Measurements from ENCODE around the gene KLHL14. TPM values are rescaled to one million over a fixed set of nuclear protein-coding genes. Genes with fewer than 3 reads are reported as not detected.

KLHL14 gene
- total and polyA plus RNA-seq, 2 donors (not counting 3 experiments of a cell fraction or from before 2014, with no cell fraction given): not detected

- Histone ChIP-seq H3K4me3 (replicated peaks in 1 of 3; ENCODE audit: insufficient read depth in 1 of 3, low read depth in 1 of 3, low read length in 3 of 3) (no peak overlapping the region), H3K9ac (replicated peaks; ENCODE audit: extremely low read depth, insufficient read depth, low read length) (no peak overlapping the region), H3K4me1 (ENCODE audit: control insufficient read depth, extremely low read depth, insufficient read depth, low read length) (no peaks in the 10 kb centered on the region), H3K9me3 (replicated peaks; ENCODE audit: control insufficient read depth, insufficient read depth, low read length) (no peaks in the 10 kb centered on the region), H2AFZ (ENCODE audit: low read depth, low read length) (no peak overlapping the region), H3K36me3 (ENCODE audit: control insufficient read depth in 2 of 2, extremely low read depth in 1 of 2, insufficient read depth in 2 of 2, low read length in 2 of 2) (no peaks in the 10 kb centered on the region), H3K27me3 (ENCODE audit: control insufficient read depth in 2 of 2, insufficient read depth in 2 of 2, low read length in 2 of 2) (peaks cover 2 to 5% of the 10 kb centered on the region in 2 experiments), H3K9me1 (replicated peaks; ENCODE audit: control insufficient read depth, extremely low read depth, insufficient read depth, low read length) (no peaks in the 10 kb centered on the region), H3K79me2 (ENCODE audit: control insufficient read depth, insufficient read depth, low read length) (no peaks in the 10 kb centered on the region), H3K27ac (ENCODE audit: insufficient read depth, low read depth, low read length) (no peak overlapping the region), H4K20me1 (replicated peaks; ENCODE audit: control insufficient read depth, extremely low read depth, insufficient read depth, low read length) (no peaks in the 10 kb centered on the region), H3K4me2 (ENCODE audit: insufficient read depth, low read length) (no peak overlapping the region)
- no peak for TF ChIP-seq EZH2 (IDR thresholded peaks at IDR 0.05; ENCODE audit: borderline replicate concordance, low read depth, low read length, severe bottlenecking)
- no peak for TF ChIP-seq POLR2AphosphoS5 (IDR thresholded peaks at IDR 0.05; ENCODE audit: insufficient read depth, low read depth, low read length)
- TF ChIP-seq FOS (IDR thresholded peaks at IDR 0.05; ENCODE audit: borderline replicate concordance, insufficient read depth, low read length): no peak
- no peak for TF ChIP-seq MYC (IDR thresholded peaks at IDR 0.05; ENCODE audit: low read depth, low read length)
- TF ChIP-seq, protein P1, sequence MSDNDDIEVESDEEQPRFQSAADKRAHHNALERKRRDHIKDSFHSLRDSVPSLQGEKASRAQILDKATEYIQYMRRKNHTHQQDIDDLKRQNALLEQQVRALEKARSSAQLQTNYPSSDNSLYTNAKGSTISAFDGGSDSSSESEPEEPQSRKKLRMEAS (IDR thresholded peaks at IDR 0.05; ENCODE audit: insufficient read depth, insufficient read length): no peak
- no peak for TF ChIP-seq GATA2 (IDR thresholded peaks at IDR 0.05; ENCODE audit: insufficient read depth, insufficient read length, low read depth, low read length)
- no peak for TF ChIP-seq JUN (IDR thresholded peaks at IDR 0.05; ENCODE audit: borderline replicate concordance, insufficient read depth, insufficient read length, low read depth)
- no peak for TF ChIP-seq CTCF (IDR thresholded peaks at IDR 0.05; ENCODE audit: extremely low read depth in 1 of 2, insufficient read depth in 1 of 2, low read depth in 1 of 2, low read length in 2 of 2)
- TF ChIP-seq POLR2A (IDR thresholded peaks at IDR 0.05; ENCODE audit: low read depth, low read length): no peak
- dilution Hi-C loops (cut with MboI; ENCODE audit: extremely low pct_ligation_motif_present, low sequenced_read_pairs): no loop called here
- intact Hi-C loops (cut with micrococcal nuclease): no loop called here
- FAIRE-seq: no peak
- ChIA-PET POLR2A (no interaction called here), CTCF (interaction anchor here (1.0 to 1.3 kb wide), 3 partner anchors 9 to 503 kb away, joined by 3 to 5 read pairs (median 5); no protein-coding TSS in a partner anchor)
- BruUV-seq (replicated peaks): no TSS peak
- DNase-seq (ENCODE audit: low read depth, low spot score): no peak
These were observed 65.2 kb downstream of the KLHL14 start for GRCh38 chr18:32707586-32707985.
